ENCODE results near the gene ZNF664. TPM values are rescaled to one million over a fixed set of nuclear protein-coding genes. Genes with fewer than 3 reads are reported as not detected.

Gene ZNF664
- polyA plus RNA-seq, 1 donor from 2014 or later, result 146 TPM

DNA sequence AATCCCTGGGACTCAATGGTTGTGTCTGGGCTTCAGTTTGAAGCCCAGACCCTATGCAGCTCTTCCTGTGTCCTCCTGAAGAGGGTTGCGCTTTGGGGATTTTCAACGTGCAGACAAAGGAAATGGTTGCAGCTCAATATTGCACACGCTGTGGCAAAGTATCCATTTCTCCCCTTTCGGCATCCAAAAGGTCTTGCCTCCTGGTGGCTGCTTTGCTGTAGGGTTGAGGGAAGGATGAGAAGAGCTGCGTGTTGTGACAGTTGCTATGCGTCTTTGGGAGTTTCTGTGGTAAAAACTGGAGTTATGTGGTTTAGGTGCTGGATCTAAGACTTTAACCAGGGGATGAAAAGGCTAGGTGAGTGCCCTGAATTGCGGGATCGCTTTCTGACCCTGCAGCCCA, 71.0 kb downstream of the ZNF664 start:
- no peaks in the 10 kb centered on the region for H3K36me3 ChIP-seq (ENCODE audit: insufficient read depth, low read length)
- H3K4me2 ChIP-seq (ENCODE audit: low read length), result no peak overlapping the region
- no peaks in the 10 kb centered on the region for H4K20me1 ChIP-seq (ENCODE audit: insufficient read depth)
- H2AFZ ChIP-seq (ENCODE audit: low read depth, low read length), result no peak overlapping the region
- no peaks in the 10 kb centered on the region for H3K79me2 ChIP-seq (replicated peaks; ENCODE audit: insufficient read depth, low read length)
- H3K4me3 ChIP-seq (ENCODE audit: low read length), result no peak overlapping the region
- no peaks in the 10 kb centered on the region for H3K9me2 ChIP-seq (ENCODE audit: insufficient read depth, low read length)
- no peak overlapping the region for H3K9ac ChIP-seq (ENCODE audit: low read length)
- H3F3A ChIP-seq (ENCODE audit: insufficient read depth, low read length, poor library complexity, severe bottlenecking), result no peaks in the 10 kb centered on the region
- no peak for TF ChIP-seq EZH2 (IDR thresholded peaks at IDR 0.05; ENCODE audit: borderline replicate concordance, insufficient read depth, low read length, poor library complexity, severe bottlenecking)
- TF ChIP-seq EP300 (conservative IDR thresholded peaks at IDR 0.05; ENCODE audit: poor library complexity, severe bottlenecking), result no peak
- TF ChIP-seq, protein P1, sequence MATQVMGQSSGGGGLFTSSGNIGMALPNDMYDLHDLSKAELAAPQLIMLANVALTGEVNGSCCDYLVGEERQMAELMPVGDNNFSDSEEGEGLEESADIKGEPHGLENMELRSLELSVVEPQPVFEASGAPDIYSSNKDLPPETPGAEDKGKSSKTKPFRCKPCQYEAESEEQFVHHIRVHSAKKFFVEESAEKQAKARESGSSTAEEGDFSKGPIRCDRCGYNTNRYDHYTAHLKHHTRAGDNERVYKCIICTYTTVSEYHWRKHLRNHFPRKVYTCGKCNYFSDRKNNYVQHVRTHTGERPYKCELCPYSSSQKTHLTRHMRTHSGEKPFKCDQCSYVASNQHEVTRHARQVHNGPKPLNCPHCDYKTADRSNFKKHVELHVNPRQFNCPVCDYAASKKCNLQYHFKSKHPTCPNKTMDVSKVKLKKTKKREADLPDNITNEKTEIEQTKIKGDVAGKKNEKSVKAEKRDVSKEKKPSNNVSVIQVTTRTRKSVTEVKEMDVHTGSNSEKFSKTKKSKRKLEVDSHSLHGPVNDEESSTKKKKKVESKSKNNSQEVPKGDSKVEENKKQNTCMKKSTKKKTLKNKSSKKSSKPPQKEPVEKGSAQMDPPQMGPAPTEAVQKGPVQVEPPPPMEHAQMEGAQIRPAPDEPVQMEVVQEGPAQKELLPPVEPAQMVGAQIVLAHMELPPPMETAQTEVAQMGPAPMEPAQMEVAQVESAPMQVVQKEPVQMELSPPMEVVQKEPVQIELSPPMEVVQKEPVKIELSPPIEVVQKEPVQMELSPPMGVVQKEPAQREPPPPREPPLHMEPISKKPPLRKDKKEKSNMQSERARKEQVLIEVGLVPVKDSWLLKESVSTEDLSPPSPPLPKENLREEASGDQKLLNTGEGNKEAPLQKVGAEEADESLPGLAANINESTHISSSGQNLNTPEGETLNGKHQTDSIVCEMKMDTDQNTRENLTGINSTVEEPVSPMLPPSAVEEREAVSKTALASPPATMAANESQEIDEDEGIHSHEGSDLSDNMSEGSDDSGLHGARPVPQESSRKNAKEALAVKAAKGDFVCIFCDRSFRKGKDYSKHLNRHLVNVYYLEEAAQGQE (IDR thresholded peaks at IDR 0.05; ENCODE audit: borderline replicate concordance), result no peak
- TF ChIP-seq, protein P2, sequence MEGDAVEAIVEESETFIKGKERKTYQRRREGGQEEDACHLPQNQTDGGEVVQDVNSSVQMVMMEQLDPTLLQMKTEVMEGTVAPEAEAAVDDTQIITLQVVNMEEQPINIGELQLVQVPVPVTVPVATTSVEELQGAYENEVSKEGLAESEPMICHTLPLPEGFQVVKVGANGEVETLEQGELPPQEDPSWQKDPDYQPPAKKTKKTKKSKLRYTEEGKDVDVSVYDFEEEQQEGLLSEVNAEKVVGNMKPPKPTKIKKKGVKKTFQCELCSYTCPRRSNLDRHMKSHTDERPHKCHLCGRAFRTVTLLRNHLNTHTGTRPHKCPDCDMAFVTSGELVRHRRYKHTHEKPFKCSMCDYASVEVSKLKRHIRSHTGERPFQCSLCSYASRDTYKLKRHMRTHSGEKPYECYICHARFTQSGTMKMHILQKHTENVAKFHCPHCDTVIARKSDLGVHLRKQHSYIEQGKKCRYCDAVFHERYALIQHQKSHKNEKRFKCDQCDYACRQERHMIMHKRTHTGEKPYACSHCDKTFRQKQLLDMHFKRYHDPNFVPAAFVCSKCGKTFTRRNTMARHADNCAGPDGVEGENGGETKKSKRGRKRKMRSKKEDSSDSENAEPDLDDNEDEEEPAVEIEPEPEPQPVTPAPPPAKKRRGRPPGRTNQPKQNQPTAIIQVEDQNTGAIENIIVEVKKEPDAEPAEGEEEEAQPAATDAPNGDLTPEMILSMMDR (IDR thresholded peaks at IDR 0.05; ENCODE audit: poor library complexity, severe bottlenecking), result no peak
- no peak for TF ChIP-seq SMC3 (conservative IDR thresholded peaks at IDR 0.05; ENCODE audit: poor library complexity)
- no peak overlapping the region for H3K27ac ChIP-seq (ENCODE audit: low read length)
- H3K9me3 ChIP-seq (ENCODE audit: low read length), result no peaks in the 10 kb centered on the region
- H3K27me3 ChIP-seq (ENCODE audit: insufficient read depth, low read depth, low read length), result no peaks in the 10 kb centered on the region

DNA sequence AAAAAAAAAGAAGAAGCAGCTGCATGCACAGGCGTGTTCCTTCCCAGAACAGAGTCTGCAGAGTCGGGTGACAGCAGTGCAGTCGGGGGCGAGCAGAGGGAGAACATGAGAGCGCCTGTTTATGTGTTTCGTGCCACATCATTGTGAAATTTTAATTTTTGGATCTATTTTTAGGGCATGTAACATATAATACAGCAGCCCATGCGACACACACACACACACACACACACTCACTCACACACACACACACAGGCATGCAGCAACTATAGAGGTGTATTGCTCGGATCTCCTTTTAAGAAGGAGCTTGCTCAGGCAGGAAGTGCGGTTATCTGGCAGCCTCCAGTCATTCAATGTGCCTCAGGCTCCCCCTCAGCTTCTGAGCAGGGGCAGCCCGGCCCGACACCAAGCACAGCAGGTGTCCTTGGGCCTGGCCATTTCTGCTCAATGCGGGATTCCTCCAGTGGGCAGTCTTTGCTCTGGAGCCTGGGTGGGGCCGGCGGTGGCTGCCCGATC, 71.8 kb downstream of the ZNF664 start:
- Histone ChIP-seq H3K9me2 (ENCODE audit: insufficient read depth, low read length) (no peaks in the 10 kb centered on the region), H3K9ac (ENCODE audit: low read length) (no peak overlapping the region), H3F3A (ENCODE audit: insufficient read depth, low read length, poor library complexity, severe bottlenecking) (no peaks in the 10 kb centered on the region), H2AFZ (ENCODE audit: low read depth, low read length) (no peak overlapping the region), H3K4me2 (ENCODE audit: low read length) (no peak overlapping the region), H3K79me2 (replicated peaks; ENCODE audit: insufficient read depth, low read length) (no peaks in the 10 kb centered on the region), H3K27me3 (ENCODE audit: insufficient read depth, low read depth, low read length) (no peaks in the 10 kb centered on the region), H3K4me3 (ENCODE audit: low read length) (no peak overlapping the region), H3K36me3 (ENCODE audit: insufficient read depth, low read length) (no peaks in the 10 kb centered on the region), H3K27ac (ENCODE audit: low read length) (no peak overlapping the region), H3K9me3 (ENCODE audit: low read length) (no peaks in the 10 kb centered on the region), H4K20me1 (ENCODE audit: insufficient read depth) (no peaks in the 10 kb centered on the region)
- no peak for TF ChIP-seq MXI1 (conservative IDR thresholded peaks at IDR 0.05; ENCODE audit: poor library complexity, severe bottlenecking)
- no peak for TF ChIP-seq POLR2AphosphoS5 (IDR thresholded peaks at IDR 0.05)
- TF ChIP-seq, protein P2 (IDR thresholded peaks at IDR 0.05; ENCODE audit: poor library complexity, severe bottlenecking), result no peak
- no peak for TF ChIP-seq EP300 (conservative IDR thresholded peaks at IDR 0.05; ENCODE audit: poor library complexity, severe bottlenecking)
- no peak for TF ChIP-seq SMC3 (conservative IDR thresholded peaks at IDR 0.05; ENCODE audit: poor library complexity)
- TF ChIP-seq, protein P1 (IDR thresholded peaks at IDR 0.05; ENCODE audit: borderline replicate concordance), result no peak
- no peak for TF ChIP-seq EZH2 (IDR thresholded peaks at IDR 0.05; ENCODE audit: borderline replicate concordance, insufficient read depth, low read length, poor library complexity, severe bottlenecking)
